DND-41 (cell line): ENCODE data around the gene SOWAHD.
A peak's percentile ranks its signal among the peaks of the same experiment; 100 is the strongest.

ENCODE experiments used
- ATAC-seq: fragments of 200-7000 bp; cut with Tn5 transposase; 3 replicates; pipeline ENCODE4 v1.9.1; 2021; ENCODE audit warnings: low read depth; ENCODE audit not compliant: insufficient read depth
- DNase-seq: peaks from one replicate; pipeline ENCODE4 v3.0.0-alpha.2; 2020
- H2AFZ ChIP-seq: 2 replicates; pipeline ENCODE4 v1.6.0; 2012; ENCODE audit warnings: low read depth, low read length
- H3K27ac ChIP-seq: 2 replicates; pipeline ENCODE4 v1.5.1; 2012; ENCODE audit warnings: low read length, inconsistent platforms
- H3K27me3 ChIP-seq: fragments of 200-600 bp; sonication (generic); 2 replicates; pipeline ENCODE4 v1.6.0; 2012; ENCODE audit warnings: low read length, mild to moderate bottlenecking, inconsistent platforms; ENCODE audit not compliant: insufficient read depth, poor library complexity
- H3K36me3 ChIP-seq: 2 replicates; pipeline ENCODE4 v1.5.1; 2012; ENCODE audit warnings: low read length, inconsistent platforms; ENCODE audit not compliant: insufficient read depth
- H3K4me1 ChIP-seq: 2 replicates; pipeline ENCODE4 v1.5.1; 2012; ENCODE audit warnings: mild to moderate bottlenecking, low read length; ENCODE audit not compliant: insufficient read depth
- H3K4me2 ChIP-seq: 2 replicates; pipeline ENCODE4 v1.6.0; 2012; ENCODE audit warnings: mild to moderate bottlenecking, moderate library complexity, low read length, inconsistent platforms; ENCODE audit not compliant: insufficient read depth
- H3K4me3 ChIP-seq, 2 experiments: fragments of 200-600 bp in 1 of 2; shearing (Covaris generic) in 1 of 2; 2 replicates each; pipeline ENCODE4 v1.5.1; 2012 to 2016; ENCODE audit warnings: inconsistent platforms in 2 of 2, low read length in 2 of 2, mild to moderate bottlenecking in 2 of 2, low read depth in 1 of 2, moderate library complexity in 1 of 2
- H3K79me2 ChIP-seq: 2 replicates; pipeline ENCODE4 v1.6.0; 2012; ENCODE audit warnings: low read length, inconsistent platforms; ENCODE audit not compliant: insufficient read depth
- H3K9ac ChIP-seq: 2 replicates; pipeline ENCODE4 v1.6.0; 2012; ENCODE audit warnings: low read depth, mild to moderate bottlenecking, inconsistent platforms, low read length, moderate library complexity
- H3K9me3 ChIP-seq: 2 replicates; pipeline ENCODE4 v1.5.1; 2012; ENCODE audit warnings: low read length, moderate library complexity, mild to moderate bottlenecking, inconsistent platforms; ENCODE audit not compliant: insufficient read depth, severe bottlenecking
- H4K20me1 ChIP-seq: 2 replicates; pipeline ENCODE4 v1.6.0; 2012; ENCODE audit warnings: low read length; ENCODE audit not compliant: insufficient read depth
- EZH2 ChIP-seq: IDR thresholded peaks from 3 replicates; pipeline ENCODE4 v1.6.1; 2012; ENCODE audit warnings: borderline replicate concordance, low read depth, mild to moderate bottlenecking, moderate library complexity, low read length, inconsistent platforms; ENCODE audit not compliant: severe bottlenecking
- TF ChIP-seq, protein P1 (sequence below): IDR thresholded peaks from 2 replicates; pipeline ENCODE4 v1.5.1; 2012; ENCODE audit warnings: borderline replicate concordance, low read length, moderate library complexity, mild to moderate bottlenecking; ENCODE audit not compliant: poor library complexity, severe bottlenecking; ENCODE audit errors: extremely low read depth

SOWAHD gene

DNA sequence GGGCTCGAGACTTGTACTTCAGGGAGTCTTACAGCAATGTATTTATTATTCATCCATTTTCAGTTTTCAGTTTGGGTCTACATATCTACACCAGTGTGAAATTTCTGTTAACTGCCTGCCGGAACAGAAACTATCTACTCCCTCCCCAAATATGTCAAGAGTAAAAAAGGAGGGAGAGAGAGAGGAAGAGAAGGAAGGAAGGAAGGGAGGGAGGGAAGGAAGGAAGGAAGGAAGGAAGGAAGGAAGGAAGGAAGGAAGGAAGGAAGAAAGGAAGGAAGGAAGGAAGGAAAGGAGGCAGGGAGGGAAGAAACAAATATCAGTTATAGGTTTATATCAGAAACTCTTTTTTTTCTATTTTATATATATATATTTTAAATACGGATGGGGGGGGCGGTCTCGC is 20.4 kb downstream of the SOWAHD start:
- ATAC-seq (no peak), DNase-seq (no peak)
- H3K9ac ChIP-seq, result no peak overlapping the region
- no peak overlapping the region for H3K27ac ChIP-seq
- H3K4me3 ChIP-seq, result no peak overlapping the region
- H3K27me3 ChIP-seq, result no peaks in the 10 kb centered on the region
- peaks cover 9% of the 10 kb centered on the region; the same call in 1 of the 2 replicates for H4K20me1 ChIP-seq
- H3K9me3 ChIP-seq, result no peaks in the 10 kb centered on the region
- TF ChIP-seq, protein P1, sequence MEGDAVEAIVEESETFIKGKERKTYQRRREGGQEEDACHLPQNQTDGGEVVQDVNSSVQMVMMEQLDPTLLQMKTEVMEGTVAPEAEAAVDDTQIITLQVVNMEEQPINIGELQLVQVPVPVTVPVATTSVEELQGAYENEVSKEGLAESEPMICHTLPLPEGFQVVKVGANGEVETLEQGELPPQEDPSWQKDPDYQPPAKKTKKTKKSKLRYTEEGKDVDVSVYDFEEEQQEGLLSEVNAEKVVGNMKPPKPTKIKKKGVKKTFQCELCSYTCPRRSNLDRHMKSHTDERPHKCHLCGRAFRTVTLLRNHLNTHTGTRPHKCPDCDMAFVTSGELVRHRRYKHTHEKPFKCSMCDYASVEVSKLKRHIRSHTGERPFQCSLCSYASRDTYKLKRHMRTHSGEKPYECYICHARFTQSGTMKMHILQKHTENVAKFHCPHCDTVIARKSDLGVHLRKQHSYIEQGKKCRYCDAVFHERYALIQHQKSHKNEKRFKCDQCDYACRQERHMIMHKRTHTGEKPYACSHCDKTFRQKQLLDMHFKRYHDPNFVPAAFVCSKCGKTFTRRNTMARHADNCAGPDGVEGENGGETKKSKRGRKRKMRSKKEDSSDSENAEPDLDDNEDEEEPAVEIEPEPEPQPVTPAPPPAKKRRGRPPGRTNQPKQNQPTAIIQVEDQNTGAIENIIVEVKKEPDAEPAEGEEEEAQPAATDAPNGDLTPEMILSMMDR, result no peak
- TF ChIP-seq EZH2, result no peak
- no peaks in the 10 kb centered on the region for H3K4me1 ChIP-seq
- H2AFZ ChIP-seq, result no peak overlapping the region
- H3K36me3 ChIP-seq, result peaks cover 17% of the 10 kb centered on the region; the same call in 1 of the 2 replicates
- peaks cover 2% of the 10 kb centered on the region; the same call in 1 of the 2 replicates for H3K79me2 ChIP-seq
- H3K4me2 ChIP-seq, result no peak overlapping the region

- ATAC-seq, result no peak
- H2AFZ ChIP-seq, result no peak overlapping the region
- no peak for DNase-seq
Measured at GRCh38 chrX:119783026-119783425, 24.6 kb downstream of the SOWAHD start.

GRCh38 chrX:119784747-119785446 is 26.5 kb downstream of the SOWAHD start:
- DNase-seq (peak; percentile 62), ATAC-seq (peak; percentile 84)
- H4K20me1 ChIP-seq, result peaks cover 50% of the 10 kb centered on the region
- peaks cover 49% of the 10 kb centered on the region for H3K79me2 ChIP-seq
- TF ChIP-seq EZH2, result no peak
- TF ChIP-seq, protein P1, result peak; percentile 68
- no peak overlapping the region for H3K27ac ChIP-seq
- H3K4me1 ChIP-seq, result peaks cover 27% of the 10 kb centered on the region
- no peak overlapping the region for H3K4me3 ChIP-seq
- no peak overlapping the region for H3K9ac ChIP-seq
- H2AFZ ChIP-seq, result no peak overlapping the region
- no peaks in the 10 kb centered on the region for H3K9me3 ChIP-seq
- peaks cover 71% of the 10 kb centered on the region for H3K36me3 ChIP-seq
- no peaks in the 10 kb centered on the region for H3K27me3 ChIP-seq
- no peak overlapping the region for H3K4me2 ChIP-seq

More at GRCh38 chrX:119783026-119783425, 24.6 kb downstream of the SOWAHD start:
- peaks cover 31% of the 10 kb centered on the region for H3K79me2 ChIP-seq
- no peaks in the 10 kb centered on the region for H3K9me3 ChIP-seq
- peaks cover 32% of the 10 kb centered on the region for H4K20me1 ChIP-seq
- no peak for TF ChIP-seq EZH2
- TF ChIP-seq, protein P1, result no peak
- peaks cover 10% of the 10 kb centered on the region; the same call in 1 of the 2 replicates for H3K4me1 ChIP-seq
- no peak overlapping the region for H3K4me2 ChIP-seq
- H3K4me3 ChIP-seq, result no peak overlapping the region
- H3K27me3 ChIP-seq, result no peaks in the 10 kb centered on the region
- peaks cover 53% of the 10 kb centered on the region for H3K36me3 ChIP-seq
- H3K9ac ChIP-seq, result no peak overlapping the region
- no peak overlapping the region for H3K27ac ChIP-seq
